T-helper 1 cell (primary cell): ENCODE data around the gene APOB.

ENCODE experiments used
- DNase-seq, 5 donors: peaks; one replicate each; pipeline ENCODE4 v3.0.0-alpha.2; 2012 to 2020
- total RNA-seq, 4 donors: gene quantifications; one replicate each; lab custom pipeline; 2026; lab: John Stamatoyannopoulos, UW

Gene APOB
- total RNA-seq = 0 reads per million in 4 donors

- no peak for DNase-seq
These were observed at the start of gene APOB for GRCh38 chr2:21043744-21044532. TSS of gene APOB (minus strand) at chr2:21044073. CDS start at chr2:21043945, 128 bp downstream.

GRCh38 chr2:21092308-21092869, 48.5 kb upstream of the APOB start:
- DNase-seq = no peak

- no peak for DNase-seq
These were observed 40.5 kb upstream of the APOB start for GRCh38 chr2:21084401-21084800.

- no peak for DNase-seq
These were observed 39.6 kb upstream of the APOB start for GRCh38 chr2:21083482-21083881.

- no peak for DNase-seq
These were observed 34.4 kb upstream of the APOB start for GRCh38 chr2:21078296-21078695.

GRCh38 chr2:21072477-21073242, 28.8 kb upstream of the APOB start:
- DNase-seq = no peak

- no peak for DNase-seq
These were observed 26.7 kb upstream of the APOB start for GRCh38 chr2:21070341-21071257.

GRCh38 chr2:21069746-21070340, 26.0 kb upstream of the APOB start:
- DNase-seq = no peak

GRCh38 chr2:21067859-21068537, 24.1 kb upstream of the APOB start:
- no peak for DNase-seq

GRCh38 chr2:21067125-21067524, 23.3 kb upstream of the APOB start:
- DNase-seq = no peak

GRCh38 chr2:21059885-21060610, 16.2 kb upstream of the APOB start:
- no peak for DNase-seq

GRCh38 chr2:21057097-21057496, 13.2 kb upstream of the APOB start:
- DNase-seq = no peak

- DNase-seq = no peak
These were observed 12.3 kb upstream of the APOB start for GRCh38 chr2:21055879-21056790.

GRCh38 chr2:21055451-21055850, 11.6 kb upstream of the APOB start:
- DNase-seq = no peak

- no peak for DNase-seq
These were observed 10.1 kb upstream of the APOB start for GRCh38 chr2:21054011-21054410.

- DNase-seq = no peak
These were observed 8.2 kb upstream of the APOB start for GRCh38 chr2:21052044-21052443.

GRCh38 chr2:21050164-21050563, 6.3 kb upstream of the APOB start:
- no peak for DNase-seq

GRCh38 chr2:21047141-21048009, 3.5 kb upstream of the APOB start:
- no peak for DNase-seq

- DNase-seq = no peak
These were observed 2.6 kb upstream of the APOB start for GRCh38 chr2:21046506-21046905.
